8988T (cell line): ENCODE results near the gene KAT2B.
"Not testable (repeated sequence)": the region's sequence is repeated elsewhere in the genome, so short reads cannot be mapped to it uniquely, and the experiment has no call there.

Experiments
- DNase-seq: peaks from one replicate; pipeline ENCODE4 v3.0.0; 2011

The KAT2B gene

DNA sequence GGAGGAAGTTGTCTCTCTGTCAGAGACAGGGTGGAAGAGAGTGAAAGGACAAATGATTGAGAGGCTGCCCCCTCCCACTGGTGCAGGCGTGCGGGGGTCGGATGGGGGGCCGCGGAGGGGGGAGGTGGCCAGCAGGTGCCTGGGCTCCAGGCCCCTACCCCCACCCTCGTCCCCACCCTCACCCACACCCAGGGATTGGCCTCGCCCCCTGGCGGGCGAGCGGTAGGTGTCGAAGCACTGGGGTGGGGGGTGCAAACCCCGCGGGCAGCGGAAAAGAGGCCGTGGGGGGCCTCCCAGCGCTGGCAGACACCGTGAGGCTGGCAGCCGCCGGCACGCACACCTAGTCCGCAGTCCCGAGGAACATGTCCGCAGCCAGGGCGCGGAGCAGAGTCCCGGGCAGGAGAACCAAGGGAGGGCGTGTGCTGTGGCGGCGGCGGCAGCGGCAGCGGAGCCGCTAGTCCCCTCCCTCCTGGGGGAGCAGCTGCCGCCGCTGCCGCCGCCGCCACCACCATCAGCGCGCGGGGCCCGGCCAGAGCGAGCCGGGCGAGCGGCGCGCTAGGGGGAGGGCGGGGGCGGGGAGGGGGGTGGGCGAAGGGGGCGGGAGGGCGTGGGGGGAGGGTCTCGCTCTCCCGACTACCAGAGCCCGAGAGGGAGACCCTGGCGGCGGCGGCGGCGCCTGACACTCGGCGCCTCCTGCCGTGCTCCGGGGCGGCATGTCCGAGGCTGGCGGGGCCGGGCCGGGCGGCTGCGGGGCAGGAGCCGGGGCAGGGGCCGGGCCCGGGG, at the start of gene KAT2B:
KAT2B (plus strand) TSS at position 682 of the 783 bp plus-strand sequence; CDS start at position 714, 32 bp downstream.
- DNase-seq, result peak; percentile 74

DNA sequence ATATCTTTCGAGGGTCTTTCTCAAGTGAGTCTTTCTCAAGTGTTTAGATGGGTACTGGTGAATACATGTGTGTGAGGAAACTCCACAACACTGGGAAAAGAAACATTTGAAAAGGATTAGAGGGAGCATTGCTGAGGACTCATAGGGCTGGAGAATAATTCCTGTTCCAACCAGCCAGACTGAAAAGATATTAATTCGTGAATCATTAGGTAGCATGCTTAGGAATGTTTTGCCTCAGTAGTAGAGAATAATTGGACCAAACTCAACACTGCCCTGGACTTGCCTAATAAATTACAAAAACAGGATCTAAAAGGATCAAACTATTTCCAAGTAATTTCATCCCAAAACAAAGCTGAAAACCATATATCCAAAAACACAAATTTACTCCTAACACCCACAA, 45.5 kb upstream of the KAT2B start:
- DNase-seq, result no peak

DNA sequence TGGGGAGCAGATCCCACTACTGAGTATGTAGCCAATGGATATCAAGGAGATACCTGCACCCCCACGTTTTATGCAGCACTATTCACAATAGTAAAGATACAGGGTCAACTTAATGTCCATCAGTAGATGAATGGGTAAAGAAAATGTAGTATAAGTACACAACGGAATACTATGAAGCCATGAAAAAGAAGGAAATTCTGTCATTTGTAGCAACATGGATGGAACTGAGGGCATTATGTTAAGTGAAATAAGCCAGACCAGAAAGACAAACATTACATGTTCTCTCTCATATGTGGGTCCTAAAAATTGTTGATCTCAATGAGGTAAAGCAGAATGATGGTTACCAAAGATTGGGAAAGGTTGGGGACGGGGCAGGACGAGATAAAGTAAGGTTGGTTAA, 42.7 kb upstream of the KAT2B start:
- DNase-seq, result no peak

DNA sequence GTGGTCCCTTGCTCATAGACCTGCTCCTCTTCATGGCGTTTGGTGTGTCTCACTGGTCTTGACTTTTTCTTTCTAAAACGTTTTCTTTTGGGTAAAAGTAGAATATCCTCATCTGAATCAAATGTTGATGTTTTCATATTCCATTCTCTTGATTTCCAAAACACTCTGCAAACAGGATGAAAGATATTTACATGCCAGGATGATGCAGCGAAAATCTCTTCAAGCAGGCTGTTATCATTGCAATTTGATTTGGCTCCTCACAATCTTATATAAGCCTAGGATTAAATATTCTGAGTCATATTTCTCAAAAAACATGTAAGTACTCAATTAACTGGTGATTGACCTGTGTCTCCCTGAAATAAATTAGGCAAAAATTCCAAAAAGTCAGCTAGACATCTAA, 38.3 kb upstream of the KAT2B start:
- no peak for DNase-seq

DNA sequence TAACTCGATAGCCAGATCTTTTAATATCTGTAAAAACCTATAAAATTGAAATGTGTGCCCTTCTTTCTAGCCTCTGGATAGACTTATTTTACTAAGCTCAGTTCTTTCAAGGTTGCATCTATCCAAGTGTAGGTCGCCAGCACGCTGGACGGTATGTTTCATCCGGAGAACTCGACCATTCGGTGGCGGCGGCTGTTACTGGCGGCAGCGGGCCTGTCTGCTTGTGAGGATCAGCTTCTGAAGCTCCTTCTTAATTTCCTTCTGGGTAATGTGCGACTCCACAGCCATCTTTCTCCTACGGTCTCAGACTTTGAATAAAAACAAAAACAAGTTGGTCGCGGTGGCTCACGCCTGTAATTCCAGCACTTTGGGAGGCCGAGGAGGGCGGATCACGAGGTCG, 32.3 kb upstream of the KAT2B start:
- no peak for DNase-seq

DNA sequence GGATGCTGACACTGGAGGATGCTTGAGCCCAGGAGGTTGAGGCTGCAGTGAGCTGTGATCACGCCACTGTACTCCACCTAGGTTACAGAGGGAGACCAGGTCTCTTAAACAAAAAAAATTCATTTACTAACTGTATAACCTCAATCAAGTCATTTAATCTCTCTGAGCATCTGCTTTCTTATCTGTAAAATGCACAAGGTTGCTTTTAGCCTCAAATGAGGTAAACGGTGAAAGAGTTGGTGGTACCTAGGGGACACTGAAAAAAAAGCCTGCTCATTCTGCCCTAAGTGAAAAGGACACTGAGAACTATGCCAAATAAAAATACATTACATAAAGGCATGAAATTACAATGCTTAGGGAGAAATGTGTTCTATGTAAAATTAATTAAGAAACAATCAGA, 31.6 kb upstream of the KAT2B start:
- DNase-seq, result no peak

DNA sequence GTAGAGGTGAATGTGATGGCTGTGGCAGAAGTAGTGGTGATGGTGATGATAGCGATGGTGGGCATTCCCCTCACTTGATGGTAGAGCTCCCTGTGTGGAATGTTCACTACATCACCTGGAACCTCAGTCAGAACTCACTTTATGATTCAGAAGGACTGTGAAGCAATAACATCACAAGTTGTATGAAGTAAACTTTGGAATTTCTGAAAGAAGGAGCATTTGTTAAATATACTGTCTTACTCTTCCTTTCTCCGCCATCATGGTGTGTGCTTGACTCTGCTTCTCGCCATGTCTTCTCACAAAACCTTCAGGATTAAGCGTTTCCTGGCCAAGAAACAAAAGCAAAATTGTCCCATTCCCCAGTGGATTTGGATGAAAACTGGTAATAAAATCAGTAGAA, 28.1 kb upstream of the KAT2B start, which contains the start of gene PP2D1:
PP2D1 (minus strand) TSS at position 101 of the 400 bp plus-strand sequence. CDS start 192 bp downstream, outside the sequence.
- no peak for DNase-seq

DNA sequence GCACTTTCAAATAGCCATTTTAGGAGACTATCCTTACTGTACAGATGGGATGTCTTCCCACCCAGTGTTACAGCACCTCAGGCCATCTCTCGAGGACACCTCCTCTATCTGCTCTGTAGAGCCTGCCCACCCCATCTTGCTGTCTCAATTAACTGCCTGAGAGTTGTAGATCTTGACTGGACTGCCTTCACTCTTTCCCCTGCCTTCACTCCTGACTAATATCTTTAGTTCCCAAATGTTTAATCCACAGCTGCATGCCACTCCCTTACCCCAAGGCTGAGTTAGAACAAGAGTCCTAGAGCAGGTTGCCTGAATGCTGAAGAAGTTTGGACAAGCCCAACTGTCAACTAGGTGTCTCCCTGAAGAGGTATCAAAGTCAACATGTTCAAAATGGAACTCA, 26.9 kb upstream of the KAT2B start:
- DNase-seq, result no peak

DNA sequence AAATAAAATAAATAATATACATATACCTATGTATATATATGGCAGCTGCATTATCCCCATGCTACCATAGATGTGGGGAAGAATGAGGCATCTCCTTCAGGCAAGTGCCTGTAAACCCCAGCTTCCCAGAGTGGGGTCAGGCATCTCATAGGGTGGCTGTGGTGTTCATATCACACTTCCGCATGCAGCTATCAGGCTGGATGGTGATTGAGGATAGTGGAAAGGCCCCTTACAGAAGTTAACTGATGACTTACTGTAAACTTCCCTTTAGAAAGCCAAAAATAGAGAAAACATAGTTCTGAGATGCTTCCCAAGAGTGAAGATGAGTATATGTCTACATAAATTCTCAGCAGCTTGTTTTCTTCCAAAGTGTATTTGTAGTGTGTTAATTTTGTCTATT, 24.7 kb upstream of the KAT2B start:
- DNase-seq, result no peak

DNA sequence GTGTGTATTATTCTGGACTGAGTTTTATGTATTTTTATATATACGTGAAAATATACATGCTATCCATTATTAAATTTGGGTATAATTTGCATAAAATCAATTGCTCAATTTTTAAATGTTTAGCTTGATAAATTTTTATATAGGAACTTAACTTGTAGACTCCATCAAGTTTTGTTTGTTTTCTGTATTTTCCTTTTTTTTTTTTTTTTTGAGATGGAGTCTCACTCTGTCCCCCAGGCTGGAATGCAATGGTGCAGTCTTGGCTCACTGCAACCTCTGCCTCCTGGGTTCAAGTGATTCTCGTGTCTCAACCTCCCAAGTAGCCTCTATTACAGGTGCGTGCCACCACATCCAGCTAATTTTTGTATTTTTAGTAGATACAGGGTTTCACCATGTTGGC, 24.2 kb upstream of the KAT2B start:
- DNase-seq, result not testable (repeated sequence)

DNA sequence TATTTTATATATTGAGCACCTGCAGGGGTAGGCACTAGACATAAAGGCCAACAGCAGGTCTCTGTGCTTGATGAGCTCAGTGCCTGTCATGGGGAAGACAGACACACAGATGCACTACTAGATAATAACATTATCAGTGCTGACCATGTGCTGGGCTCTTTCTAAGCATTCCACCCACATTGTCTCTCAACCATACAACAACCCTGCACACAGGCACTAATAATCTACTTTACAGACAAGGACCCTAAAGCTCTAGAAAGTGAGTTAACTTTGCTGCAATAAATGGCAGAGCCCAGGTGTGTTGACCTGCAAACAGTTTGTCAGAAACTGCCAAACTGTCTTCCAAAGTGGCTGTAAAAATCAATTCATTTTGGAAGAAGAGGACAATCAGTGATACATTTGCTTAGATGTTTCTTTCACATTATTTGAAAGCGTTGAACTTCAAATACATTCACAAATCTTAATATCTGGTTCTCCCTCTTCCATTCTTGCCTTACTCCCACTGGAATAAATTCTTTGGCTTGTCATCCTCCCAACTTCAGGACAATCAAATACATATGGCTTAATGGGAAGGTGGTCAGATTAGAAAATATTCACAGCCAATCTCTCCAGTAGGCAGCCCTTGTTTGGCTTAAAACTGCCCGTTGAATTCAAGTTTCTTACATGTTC, 17.2 kb upstream of the KAT2B start:
- no peak for DNase-seq

DNA sequence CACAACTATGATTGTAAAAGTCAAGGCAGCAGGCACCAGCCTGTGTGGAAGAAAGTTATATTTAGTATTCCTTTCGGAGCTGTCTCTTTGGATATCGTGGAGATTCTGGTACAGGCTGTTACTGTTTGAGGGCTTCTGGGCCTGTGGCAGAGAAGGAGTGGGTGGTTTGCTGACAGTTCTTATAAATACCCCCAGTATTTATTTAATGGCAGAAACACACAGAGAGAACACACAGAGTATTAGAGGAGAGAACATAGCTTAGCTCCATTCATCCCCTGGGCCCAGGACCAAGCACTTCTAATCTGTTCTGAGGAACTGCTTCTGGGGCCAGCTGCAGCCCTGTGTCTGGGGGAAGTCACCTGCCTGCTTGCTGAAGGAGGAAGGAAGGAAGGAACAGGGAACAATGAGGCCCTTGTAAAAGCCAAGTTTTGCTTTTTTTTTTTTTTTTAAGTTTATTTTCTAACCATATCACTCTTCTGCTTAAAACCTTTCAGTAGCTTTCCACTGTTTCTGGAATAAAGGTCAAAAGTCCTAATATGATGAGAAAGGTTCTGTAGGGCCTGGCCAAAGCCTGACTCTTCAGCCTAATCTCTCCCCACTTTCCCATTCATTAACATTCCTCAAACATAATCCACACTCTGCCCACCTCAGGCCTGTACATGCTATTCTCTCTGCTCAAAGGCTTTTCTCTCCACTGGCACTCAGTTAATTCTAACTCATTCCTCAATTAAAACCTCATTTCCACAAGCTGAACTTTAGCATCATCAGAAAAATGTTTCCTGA, 16.4 kb upstream of the KAT2B start:
- DNase-seq, result no peak

DNA sequence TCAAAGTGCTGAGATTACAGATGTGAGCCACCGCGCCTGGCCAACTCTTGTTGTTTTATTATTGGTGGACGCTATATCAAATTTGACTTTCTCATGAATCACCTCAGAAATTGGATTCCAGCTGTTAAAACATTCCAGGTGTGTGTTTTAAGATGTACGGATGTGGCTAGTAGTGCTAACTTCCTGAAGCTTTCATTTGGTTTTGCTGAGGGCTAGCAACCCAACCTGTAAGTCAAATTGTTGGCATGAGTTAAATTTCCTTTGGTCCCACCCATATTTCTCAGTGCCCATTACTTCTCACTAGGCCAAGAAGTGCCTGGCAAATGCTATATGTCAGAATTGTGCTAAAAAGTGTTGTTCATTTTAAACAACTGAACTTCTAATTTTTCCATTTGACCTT, 13.1 kb upstream of the KAT2B start:
- no peak for DNase-seq

DNA sequence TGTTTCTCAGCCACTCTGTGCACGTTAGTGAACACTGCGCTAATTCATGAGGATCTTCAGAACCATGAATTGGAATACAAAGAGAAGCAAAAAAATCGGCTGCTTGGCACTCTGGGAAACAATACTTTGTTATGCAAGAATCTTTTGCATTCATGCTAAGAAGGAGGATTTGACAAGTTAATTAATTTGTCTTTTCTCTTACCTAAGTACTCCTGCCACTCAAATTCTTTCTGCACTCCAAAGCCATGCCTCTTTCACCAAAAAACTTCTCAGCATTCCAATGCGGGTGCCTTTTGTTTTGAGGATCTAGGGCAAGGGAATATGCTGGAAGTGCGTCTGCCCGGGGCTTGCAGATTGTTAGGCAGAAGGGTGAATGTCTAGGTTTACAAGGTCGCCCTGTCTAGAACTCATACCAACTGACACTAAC, 11.3 kb upstream of the KAT2B start:
- DNase-seq, result no peak

DNA sequence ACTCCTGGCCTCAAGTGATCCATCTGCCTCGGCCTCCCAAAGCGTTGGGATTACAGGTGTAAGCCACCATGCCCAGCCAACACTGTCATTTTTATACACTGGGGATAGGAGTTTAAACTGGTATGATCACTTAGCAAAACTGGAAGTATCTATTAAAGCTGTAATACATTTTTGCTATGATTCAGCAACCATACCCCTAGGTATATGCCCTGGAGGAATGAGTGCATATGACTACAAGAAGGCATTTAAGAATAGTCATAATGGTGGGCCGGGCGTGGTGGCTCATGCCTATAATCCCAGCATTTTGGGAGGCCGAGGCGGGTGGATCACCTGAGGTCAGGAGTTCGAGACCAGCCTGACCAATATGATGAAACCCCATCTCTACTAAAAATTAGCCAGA, 8.3 kb upstream of the KAT2B start:
- DNase-seq, result not testable (repeated sequence)

DNA sequence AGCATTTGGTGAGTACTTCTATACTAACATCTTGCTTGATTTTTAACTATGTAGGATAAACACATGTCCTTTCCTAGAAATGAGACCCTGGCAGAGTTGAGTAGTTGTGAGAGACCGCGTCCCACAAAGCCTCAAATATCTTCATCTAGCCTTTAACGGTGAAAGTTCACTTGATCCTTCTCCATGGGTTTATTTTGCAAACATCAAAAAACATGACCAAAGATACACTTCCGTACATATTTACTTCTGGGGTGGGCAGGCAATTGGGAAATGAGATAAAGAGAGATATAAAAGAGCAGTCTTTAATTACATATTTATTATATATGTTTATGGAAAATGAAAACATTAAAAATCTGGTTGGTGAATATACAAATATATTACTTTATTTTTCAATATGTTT, 5.2 kb upstream of the KAT2B start:
- DNase-seq, result no peak

DNA sequence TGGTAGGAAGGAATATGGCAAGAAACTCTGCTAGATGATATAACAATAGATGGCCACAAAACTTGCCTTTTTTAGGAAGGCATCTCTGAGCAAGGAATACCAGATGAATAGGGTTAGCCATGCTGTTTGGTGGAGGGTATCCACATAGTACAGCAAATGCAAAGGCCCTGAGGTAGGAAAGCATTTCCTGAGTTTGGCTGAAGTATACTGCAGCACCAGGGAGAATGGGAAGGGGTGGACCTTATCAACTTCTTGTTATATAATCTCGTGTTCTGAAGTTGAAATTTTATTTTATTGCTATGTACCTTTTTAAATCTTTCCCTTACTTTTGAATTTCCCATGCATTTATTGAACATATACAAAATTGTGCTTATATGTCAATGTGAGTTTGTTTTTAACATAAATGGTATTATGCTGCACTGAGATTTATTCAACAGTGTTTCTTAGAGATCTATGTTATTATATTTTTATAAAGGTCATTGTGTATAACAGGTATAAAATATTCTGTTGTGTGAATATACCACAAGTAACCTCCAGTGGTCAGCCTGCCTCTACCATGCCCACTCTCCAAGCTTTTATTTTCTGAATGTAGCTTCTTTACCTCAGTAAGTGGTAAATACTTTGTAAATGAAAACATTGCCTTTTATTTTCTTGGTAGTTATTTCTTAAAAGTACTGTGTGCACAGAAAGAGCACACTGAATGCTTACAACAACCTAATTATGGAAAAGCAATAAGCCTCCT, 2.8 kb upstream of the KAT2B start:
- DNase-seq, result no peak

DNA sequence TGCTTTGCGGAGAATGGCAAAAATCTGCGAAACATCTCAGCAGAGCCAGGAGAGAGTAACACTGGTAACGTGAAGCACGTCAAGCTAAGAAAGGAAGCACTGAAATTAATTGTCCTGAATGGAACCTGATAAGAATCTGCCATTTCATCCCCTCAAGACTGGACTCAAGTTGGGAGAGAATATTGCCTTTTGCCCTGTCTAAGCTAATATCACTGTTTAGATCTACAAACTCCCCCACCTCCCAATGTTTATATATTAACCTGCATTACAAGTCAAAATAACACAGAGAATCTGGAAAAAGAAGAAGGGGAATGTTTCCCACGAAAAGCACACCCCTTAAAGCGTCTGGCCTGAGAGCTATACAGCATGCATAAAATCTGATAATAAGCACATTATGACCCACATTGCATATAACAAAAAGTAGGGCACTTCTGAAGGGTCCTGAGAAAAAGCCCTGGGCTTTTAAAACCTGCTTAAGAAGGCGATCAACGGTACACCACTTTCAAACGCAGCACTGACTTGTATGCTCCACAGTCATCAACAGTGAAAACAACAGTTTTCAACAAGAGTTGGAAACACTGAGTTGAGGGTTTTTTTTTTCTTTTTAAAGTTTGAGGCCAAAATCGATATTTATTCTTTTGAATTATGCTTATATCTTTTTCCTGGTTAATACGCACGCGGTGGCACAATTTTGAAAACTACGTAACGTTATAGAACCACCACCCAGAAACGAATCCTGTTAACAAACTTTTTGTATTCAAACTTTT, 1.4 kb upstream of the KAT2B start:
- no peak for DNase-seq

DNA sequence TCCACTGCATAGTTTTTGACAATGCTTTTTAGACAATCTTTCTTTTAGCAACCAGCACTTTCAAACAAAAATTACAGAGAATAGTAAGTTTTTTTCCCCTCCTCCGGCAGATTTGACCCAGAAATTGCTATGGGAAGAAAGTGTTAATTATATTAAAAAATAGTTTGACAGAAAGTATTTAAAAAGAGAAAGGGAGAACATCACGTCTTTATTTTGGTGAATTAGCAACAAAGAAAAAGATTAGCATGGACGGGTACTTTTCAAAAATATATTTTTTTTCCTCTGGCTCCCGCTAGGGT, 831 bp upstream of the KAT2B start:
- DNase-seq, result no peak

DNA sequence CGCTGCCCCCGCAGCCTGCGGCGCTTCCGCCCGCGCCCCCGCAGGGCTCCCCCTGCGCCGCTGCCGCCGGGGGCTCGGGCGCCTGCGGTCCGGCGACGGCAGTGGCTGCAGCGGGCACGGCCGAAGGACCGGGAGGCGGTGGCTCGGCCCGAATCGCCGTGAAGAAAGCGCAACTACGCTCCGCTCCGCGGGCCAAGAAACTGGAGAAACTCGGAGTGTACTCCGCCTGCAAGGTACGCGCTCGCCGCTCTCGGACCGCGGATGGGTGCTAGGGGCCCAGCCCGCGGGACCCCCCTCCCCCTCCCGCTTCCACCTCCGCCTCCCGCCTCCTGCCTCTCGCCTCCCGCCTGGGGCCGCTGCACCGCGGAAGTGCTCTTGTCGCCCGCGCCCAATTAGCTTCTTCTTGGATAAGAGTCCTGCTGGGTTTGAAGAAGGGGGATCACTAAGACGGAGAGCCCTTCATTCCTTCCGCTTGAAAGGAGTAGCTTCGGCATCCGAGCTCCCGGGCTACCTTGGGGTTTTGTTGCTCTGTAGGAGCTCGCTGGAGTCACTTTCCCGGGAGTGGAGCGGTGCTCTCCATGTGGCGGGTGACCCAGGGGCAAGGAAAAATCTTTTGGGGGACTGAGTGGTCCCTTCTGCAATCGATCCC, 426 bp downstream of the KAT2B start:
- peak; percentile 74 for DNase-seq

DNA sequence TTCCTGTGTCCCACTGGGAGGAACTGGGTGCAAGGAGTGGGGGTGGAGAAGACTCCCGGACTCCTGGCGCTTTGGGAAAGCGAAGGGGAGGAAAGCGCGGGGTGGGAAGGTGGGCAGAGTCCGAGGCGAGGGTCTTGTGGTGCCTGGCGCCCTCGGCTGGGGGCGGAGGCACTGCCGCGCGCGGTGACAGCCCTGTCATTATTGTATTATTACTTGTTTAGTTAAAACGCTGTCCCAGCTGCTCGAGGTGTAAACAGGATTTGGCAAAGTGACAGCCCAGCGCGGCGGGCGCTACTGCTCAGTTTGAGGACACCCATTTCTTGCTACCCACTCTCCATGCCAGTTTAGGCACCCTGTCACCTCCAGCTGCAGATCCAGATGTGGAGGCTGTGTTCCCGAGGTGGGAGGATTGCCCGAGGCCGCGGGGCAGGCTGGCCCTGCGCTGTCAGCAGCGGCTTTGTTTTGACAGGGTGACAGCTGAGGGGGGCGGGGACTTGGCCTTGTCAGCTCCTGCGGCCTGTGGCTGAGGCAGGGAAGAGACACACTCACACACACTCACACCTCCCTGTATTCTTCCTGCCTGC, 1.0 kb downstream of the KAT2B start:
- DNase-seq, result peak; percentile 76
